Cardiac fibroblast (primary cell): ENCODE data around the gene LPP.
A peak's percentile ranks its signal among the peaks of the same experiment; 100 is the strongest.

Source experiments
- DNase-seq, 2 donors: peaks; one replicate each; pipeline versions ENCODE4 v3.0.0 to v3.0.0-alpha.2; 2010; ENCODE audit warnings: low read depth in 2 of 2
- H3K4me3 ChIP-seq, 2 donors: replicated peaks in 1 of 2; 1 replicate in 1 of 2; 2 replicates in 1 of 2; pipeline ENCODE4 v1.5.1; 2011; ENCODE audit warnings: low read depth in 2 of 2, low read length in 2 of 2, mild to moderate bottlenecking in 2 of 2, moderate library complexity in 1 of 2
- CTCF ChIP-seq: IDR thresholded peaks from one replicate; pipeline ENCODE4 v1.5.1; 2011; ENCODE audit warnings: low read depth, mild to moderate bottlenecking, low read length, inconsistent platforms

Gene LPP

GRCh38 chr3:188262913-188263683 lies 109.1 kb downstream of the LPP start:
- no peak for TF ChIP-seq CTCF
- DNase-seq, result peak; percentile 63 to 95
- H3K4me3 ChIP-seq, result no peak overlapping the region

GRCh38 chr3:188264226-188265207 lies 110.6 kb downstream of the LPP start:
- DNase-seq, result peak; percentile 56 to 70
- H3K4me3 ChIP-seq, result no peak overlapping the region
- no peak for TF ChIP-seq CTCF

- H3K4me3 ChIP-seq, result peak overlapping the region; percentile 28
- no peak for TF ChIP-seq CTCF
Observed at GRCh38 chr3:188266562-188267274, 112.8 kb downstream of the LPP start.

GRCh38 chr3:188267790-188268335 lies 113.9 kb downstream of the LPP start:
- TF ChIP-seq CTCF, result no peak
- H3K4me3 ChIP-seq, result no peak overlapping the region
- no peak for DNase-seq

More at GRCh38 chr3:188266562-188267274, 112.8 kb downstream of the LPP start:
- peak; percentile 88 to 89 for DNase-seq

GRCh38 chr3:188268336-188268735 lies 114.4 kb downstream of the LPP start:
- DNase-seq, result no peak
- H3K4me3 ChIP-seq, result no peak overlapping the region
- TF ChIP-seq CTCF, result no peak

- no peak for TF ChIP-seq CTCF
- no peak overlapping the region for H3K4me3 ChIP-seq
Observed at GRCh38 chr3:188269040-188269439, 115.1 kb downstream of the LPP start.

More at GRCh38 chr3:188269040-188269439, 115.1 kb downstream of the LPP start:
- DNase-seq, result no peak
